HG02798 (cell line): Measurements from ENCODE around the gene RIPK4.

Experiments used
- ATAC-seq: cut with Tn5 transposase; IDR thresholded peaks from one replicate; pipeline ENCODE4 v1.9.1; 2021; ENCODE audit warnings: mild to moderate bottlenecking; ENCODE audit not compliant: unreplicated experiment, poor library complexity

The RIPK4 gene

DNA sequence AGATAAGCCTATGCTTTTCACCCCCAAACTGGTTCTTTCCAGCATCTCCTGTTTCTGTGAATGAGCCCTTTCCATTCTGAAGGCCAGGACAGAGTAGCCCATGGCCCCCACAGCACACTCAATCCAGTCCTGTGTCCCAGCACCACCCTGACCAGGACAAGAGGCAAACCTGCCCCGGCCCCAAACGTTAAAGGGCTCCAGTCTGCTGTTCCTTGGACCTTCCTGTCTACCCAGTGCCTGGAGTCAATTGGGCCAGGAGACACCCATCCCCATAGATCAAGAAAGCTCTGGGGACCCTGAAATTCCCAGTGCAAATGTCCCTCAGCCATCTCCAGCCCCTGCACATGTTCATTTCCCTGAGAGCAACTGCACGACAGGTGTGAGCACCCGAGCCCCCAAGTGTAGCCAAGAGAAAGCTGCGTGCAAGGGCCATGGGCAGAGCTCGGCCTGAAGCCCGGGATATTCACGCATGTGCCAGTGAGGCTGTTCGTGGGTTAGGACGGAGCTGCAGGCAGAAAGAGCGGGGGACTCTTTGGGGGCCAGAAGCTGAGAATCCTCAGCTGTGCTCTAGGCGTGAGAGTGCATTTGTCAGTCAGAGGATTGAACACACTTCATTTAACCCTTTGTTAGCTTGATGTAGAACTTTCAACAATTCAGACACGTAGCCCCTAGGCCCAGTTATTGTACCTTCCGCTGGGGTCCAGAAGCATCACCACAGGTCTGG is 4.2 kb upstream of the RIPK4 start:
- ATAC-seq = no peak

DNA sequence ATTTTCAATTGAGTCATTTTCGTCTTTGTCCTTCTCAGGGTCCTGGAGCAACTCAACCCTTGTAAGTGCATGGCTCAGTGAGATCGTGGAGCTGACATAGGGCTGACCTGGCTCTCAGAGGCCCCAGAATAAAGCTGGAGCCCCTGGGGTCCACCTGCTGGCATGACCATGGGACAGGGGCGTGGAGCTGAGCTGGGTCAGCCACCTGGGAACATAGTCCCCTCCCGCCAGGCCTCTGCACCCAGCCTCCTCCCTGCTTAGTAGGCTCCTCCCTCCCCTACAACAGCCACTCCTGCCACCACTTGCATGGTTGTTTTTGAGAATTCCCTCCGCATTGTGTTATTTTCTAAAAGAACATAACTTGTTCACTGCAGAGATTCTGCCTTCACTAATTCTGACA is 3.1 kb upstream of the RIPK4 start:
- ATAC-seq = no peak

DNA sequence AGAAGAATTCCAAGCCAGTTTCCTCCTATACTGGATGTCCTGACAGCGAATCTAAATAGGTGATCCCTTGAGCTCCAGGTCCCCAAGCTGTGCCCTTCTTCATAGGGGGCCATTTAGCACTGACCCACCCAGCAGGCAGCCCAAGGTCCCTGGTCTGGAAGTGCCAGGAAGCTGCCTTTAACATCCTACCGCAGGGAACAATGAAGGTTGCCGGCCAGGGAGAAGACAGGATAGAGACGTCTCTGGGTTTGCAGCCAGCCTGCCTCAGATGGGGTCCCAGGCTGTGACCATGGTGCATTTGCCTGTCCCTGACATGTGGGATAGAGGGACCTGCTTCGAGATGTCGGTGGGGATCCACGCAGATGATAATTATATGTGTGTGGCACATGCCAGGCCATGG is 2.7 kb upstream of the RIPK4 start:
- ATAC-seq = no peak

DNA sequence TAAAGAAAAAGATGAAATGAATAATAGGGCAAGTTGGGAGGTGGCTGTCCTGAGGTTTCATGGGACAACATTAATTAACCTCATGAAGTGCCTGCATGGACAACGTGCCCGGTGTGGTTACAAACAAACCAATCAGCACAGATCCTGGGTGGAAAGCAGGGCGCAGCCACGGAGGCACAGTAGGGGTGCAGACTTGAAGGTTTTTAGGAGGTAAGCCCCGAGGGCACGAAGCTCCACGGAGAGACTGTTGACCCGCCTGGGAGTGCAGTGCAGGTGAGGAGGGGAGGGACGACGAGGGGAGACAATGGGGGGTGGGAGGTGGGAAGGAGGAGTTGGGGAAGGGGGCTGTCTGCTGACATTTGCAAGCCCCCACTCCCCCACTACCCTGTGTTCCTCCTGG is 2.3 kb upstream of the RIPK4 start:
- ATAC-seq = no peak

DNA sequence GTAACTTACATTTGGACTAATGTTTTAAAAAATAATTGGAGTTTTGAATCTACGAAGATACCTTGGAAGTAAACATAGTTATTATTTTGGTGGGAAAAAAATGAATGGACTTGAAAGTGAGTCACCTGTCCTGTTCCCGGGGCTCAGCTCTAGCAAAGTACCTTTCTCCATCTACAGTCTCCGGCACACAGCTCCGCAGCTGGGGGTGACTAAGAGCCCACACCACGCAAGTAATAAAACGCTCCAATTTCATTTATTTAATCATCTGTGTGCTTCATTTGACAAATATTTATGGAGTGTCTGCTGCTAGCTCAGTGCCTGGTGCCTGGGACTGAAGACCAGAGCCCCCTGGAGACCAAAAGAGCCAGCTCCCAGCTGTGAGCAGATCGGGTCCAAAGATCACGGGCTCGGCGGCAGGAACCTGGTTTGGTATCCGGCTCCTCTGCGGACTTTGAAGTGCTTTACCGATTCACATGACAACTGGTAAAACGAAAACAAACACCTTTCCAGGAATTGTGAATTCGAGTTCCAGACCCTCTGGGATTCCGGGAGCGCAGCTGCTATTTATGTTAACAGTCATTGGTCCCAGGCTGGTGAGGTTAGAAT is 1.7 kb upstream of the RIPK4 start:
- no peak for ATAC-seq

DNA sequence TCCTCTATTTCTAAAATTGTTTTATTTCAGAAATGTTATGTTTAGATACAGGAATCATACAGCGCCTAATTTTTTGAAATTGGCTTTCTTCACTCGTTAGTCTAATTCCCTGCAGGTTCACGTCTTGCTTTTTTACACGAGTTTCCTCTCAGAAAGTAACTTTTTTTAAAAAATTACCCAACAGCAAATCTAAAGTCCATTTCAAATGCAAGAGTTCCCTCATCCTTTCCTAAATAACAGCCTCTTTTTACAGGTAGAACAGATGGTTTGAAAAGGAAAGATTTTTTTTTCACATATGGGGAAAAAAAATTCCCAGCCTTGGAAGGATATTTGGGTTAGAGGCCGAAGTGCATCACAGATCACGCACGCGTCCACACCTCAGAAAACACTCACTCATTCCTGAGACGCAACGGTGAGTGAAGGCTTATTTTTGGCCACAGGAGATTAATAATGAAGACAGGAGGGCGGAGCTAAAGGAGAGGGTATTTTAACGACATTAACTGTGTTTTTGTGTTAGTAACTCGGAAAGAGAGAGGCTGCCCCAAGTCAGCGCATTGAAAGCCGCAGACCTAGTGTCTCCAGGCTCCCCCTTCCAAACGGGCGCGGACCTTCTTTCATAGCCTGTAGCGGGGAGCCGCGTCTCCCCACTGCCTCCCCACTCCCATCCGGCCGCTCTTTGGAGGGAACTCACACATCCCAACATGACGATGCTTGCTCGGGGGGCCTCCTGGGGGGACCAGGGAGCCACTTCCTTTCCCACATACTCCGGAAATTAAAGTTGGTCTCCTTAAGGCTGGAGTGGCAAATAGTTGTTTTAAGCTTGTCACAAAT is 969 bp upstream of the RIPK4 start:
- ATAC-seq = no peak

DNA sequence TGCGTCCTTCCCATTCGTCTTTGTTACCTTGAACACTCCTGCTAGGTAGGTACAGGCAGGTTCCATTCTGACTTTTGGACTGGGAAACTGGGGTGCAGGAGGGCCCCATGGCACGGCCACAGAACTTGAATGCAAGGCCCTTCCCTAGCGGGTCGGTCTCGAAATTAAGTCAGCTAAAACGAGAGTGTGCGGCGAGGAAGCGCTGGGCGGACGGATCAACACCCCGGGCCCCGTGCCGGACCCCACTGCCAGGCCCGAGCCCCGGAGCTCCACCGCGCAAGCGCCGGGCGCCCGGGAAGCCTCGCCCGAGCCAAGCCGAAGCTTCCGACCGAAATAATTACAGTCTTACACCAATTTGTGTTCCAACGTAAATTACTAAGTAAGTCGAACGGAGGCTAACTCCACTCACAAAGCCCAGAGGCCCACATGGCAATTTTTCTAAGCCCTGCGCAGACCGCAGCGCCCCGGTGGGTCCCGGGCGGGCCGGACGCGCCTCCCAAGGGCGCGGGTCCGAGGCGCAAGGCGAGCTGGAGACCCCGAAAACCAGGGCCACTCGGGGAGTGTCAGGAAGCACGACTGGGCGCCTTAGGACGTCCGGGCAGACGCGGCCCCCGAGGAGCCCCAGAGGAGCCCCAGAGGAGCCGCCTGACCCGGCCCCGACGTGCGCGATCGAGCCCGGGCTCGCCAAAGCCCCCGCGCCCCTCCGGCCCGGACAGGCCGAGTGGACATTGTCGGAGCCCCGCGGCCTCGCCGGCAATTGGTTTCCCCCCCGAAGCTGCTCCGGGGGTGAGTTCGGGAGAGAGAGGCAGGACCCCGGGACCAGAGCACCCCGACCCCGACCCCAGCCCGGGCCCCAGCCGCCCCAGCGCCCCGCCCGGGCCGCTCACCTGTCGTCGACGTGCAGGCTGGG is 624 bp downstream of the RIPK4 start:
- ATAC-seq = no peak

DNA sequence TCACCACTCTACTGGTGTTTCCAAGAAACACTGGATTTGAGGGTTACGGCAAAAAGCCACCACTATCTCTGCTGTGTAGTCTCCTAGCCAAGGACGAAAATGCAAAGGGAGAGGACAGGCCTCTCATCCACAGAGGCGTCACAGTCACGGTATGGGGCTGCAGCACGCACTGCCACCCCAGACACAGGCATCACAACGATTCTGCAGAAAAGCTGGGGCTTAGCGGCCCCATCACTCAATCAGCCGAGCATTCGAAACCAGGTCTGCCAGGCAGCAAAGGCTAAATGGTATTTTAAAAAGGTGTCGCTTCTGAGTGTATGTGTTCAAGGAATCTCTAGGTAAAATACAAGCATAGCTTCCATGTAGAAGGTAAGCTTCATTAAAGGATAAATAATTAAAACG is 1.4 kb downstream of the RIPK4 start:
- ATAC-seq = no peak

DNA sequence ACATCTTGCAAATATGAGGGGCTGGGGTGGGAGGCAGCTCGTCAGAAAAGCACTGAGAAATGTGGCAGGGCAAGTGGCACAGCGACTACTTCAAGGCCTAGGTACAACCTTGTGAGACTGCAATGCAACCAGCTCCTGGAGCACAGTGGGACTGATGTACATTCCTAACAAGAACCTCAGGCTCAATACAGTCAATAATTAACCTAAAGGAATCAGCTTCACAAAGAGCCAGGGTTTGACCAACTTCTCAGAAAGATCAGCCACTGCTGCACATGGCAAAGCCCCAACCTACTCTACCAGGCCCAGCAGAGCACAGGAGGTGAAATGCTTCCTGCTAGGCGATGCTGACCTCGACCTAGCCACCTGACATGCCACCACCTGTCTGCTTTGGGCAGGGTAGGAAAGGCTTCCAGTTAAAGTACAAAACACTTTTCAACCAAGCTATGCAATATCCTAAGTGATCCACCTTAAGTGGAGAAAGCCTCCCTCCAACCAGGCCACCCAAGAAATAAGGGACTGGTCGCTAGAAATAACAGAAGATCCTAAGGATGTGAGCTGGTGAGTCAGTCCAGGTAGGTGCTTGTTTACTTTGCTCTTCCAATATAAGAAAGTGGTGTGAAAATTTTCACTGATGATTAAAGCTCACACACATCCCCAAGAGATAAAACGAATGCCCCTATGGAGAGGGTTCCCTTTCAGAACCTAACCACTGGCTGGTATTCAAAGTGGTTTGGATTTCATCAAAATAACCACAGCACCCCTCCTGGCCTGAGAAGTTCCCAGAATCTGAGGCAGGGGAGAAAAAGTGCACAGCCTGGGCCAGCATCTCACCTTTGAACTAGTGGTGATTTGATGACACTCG is 2.1 kb downstream of the RIPK4 start:
- ATAC-seq = no peak

DNA sequence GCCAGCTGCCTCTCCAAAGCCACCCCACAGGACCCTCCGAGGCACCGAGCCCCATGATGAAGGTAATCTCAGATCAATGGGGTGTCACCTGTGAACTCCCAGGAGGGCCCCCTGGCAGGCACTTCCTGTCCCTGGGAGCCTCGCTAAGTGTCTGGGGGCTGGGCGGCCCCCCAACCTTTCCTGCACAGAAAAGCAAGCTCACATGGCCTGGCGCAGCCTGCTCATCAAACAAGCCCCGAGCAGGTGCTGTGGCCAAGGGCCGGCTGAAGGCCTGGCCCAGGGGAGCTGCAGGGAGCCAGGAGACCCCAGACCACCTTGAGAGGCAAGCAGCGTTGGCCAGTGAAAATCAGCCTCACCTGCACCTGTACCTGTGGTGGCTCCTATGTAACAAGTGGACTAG is 2.9 kb downstream of the RIPK4 start:
- ATAC-seq = no peak

DNA sequence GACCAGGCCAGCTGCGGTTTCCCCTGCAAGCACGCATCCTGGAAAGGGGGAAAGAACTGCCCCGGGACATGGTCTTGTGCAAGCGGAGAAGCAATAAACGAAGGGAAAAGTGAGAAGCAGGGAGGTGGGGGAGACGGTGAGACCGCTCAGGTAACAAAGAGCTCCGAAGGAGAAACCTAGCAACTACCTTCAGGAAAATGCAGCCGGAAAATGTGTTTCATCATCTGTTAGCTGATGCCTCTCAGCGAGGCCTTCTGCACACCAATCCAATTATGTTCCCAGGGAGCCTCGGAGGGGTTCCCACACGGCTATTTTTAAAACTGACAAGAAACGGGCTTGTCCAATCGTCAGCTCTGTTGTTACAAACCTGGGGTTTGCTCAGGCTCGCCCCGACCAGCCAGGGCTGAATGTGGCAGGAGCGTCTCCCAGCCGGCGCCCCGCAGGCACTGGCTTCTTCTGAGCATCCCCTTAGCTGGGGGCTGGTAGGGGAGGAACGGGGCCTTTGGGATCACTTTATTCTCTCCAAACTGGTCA is 3.4 kb downstream of the RIPK4 start:
- ATAC-seq = no peak

DNA sequence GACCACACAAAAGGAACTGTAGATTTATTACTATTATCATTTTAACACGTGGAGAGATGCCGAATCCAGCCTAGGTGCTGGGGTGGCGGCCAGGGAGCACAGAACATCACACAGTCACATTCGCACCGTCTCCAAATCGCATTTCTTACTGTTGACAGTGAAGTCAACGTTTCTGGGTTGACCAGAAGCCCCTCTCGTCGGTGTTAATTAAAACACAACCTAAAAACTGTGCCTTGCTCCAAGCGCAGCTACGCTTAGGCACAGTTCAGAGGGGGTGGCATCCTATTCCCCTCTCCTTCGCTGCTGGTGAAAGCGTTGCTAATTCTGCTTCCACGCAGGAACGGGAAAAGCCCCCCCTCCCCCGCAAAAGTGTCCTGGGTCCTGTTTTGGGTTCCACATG is 4.1 kb downstream of the RIPK4 start:
- no peak for ATAC-seq

DNA sequence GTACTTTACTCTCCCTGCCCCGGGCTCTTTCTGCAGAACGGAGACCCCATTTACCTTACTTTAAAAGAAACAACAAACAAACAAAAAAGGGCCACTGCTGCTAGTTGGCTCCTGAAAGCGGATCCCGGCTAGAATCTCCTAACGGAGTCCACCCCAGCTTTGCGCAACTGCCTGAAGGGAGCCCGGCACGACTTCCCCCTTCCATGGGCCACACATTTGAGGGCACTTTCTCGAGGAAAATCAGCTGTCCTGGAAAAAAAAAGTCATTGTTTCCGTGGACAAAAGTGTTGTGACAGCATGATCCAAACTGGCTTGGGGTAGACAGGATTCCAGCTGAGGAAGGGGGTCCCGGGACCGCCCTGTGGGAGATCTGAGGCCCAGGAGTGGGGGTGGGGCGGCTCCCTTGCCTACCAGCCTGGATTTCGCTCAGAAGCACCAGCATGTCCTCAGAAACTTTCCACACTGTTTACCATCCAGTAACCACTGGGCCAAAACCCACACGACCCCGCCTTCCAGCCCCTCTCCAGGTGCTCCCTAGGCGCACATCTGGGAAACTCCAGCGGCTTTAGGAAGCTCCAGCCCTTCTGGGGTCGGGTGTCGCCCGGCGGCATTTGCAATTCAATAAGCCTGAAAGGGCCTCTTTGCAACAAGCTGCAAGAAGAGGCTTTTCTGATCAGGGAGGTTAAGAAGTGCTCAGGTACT is 4.8 kb downstream of the RIPK4 start:
- no peak for ATAC-seq

DNA sequence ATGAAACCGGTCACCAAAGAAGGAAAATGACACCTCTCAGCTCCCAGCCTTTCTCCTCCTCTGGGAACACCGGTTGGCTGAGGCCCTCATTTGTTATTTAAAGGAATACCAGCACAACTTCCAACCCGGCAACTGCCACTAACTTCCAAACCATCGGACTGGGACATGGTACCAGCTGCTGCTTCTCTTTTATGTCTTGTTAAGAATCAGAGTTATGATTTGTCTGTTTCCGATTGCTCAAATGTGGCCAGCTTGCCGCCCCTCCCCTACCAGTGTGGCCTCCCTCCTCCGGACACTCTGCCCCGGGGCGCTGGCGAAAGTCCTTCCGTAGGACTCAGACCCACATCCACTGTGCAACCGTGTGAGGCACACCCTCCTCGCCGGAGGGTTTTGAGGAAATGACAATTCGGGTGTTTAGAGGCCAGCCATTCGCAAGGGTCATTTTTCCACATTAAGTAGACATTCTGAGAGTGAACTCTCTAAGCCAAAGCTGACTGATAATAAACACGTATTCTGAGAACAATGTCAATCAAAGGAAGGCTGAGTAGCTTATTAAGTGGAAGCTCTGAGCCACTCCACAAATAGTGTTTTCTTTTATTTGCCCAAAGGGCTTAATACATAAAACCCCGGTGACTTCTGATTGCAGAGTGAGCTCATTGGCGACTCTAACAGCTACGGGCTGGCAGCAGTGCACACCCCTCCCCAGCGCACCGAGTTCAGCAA is 5.5 kb downstream of the RIPK4 start:
- ATAC-seq = no peak

DNA sequence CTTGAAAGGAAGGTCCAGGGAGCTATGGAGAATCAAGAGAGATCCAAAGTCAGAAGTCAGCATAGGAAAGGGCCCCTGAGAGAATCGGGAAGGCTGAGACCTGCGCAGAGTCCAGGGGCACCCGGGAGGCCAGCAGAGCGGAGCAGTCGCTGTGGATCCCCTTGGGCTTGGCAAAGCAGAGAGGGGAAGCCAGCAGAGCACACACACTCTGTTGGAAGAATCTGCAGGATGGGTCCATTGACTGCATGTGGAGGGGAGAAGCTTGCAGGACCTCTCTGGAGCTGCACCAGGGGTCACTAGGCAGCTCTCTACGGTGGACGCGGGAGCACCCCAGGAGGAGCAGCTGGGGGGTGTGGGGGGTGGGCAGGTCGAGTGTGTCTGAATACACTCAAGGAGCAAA is 6.4 kb downstream of the RIPK4 start:
- no peak for ATAC-seq

DNA sequence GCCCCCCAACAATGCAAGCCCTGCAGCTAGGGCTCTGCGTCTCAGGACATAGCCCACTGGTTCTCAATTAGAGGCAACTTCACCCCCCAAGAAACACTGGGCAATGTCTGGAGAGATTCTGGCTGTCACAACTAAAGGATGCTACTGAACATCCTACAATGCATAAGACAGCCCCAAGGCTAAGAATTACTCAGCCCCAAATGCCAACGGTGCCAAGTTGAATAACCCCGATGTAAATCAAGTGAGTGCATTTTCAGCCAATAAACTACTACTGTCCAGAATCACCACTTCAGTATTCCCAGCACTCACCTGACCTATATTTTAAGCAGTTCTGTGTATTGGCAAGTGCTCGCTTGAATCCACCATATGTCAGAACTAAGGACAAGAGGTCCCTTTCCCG is 6.9 kb downstream of the RIPK4 start:
- ATAC-seq = no peak

DNA sequence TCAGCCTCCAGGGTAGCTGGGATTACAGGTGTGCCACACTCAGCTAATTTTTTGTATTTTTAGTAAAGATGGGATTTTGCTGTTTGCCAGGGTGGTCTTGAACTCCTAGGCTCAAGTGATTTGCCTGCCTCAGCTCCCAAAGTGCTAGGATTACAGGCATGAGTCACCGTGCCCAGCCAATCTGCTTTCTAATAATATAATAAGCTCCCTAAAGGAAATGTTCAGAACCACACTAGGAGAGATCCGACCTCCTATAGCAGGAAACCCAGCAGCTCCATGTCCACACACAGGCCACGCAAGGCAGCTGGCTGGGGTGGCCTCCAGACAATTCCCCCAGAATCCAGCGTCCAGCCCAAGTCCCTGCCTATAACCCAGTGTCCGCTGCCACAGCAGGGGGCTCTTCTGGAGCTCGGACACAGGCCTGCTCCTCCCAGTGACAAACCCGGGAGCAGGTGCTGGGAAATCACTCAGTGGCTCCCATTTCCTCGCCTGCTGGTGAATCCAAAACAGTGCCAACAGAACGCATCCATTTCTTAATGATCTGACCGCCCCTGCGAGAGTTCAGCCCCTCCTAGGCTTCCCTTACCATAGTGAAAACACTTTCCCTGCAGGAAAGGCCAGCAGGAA is 7.5 kb downstream of the RIPK4 start:
- no peak for ATAC-seq

DNA sequence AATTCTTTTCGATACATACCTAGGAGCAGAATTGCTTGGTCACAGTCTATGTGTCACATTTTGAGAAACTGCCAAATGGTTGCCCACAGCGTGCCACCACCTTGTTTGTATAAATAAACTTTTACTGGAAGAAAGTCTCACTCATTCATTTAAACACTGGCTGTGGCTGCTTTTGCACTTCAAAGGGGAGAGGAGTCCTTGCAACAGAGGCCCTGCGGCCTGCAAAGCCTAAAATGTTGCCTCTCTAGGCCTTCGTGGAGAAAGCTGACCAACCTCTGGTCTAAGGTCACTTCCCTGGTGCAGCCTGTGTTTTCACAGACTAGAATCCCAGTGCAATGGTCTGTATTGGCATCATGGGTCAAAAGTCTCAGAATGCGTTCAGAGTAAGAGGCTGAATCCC is 8.3 kb downstream of the RIPK4 start:
- no peak for ATAC-seq
